GM19193 (cell line): Measurements from ENCODE around the gene OGFOD1.

Source experiments
- POLR2A ChIP-seq: IDR thresholded peaks from 4 replicates; pipeline ENCODE4 v1.6.1; 2011; ENCODE audit not compliant: insufficient read depth, insufficient read length; ENCODE audit errors: extremely low read depth

OGFOD1 gene

DNA sequence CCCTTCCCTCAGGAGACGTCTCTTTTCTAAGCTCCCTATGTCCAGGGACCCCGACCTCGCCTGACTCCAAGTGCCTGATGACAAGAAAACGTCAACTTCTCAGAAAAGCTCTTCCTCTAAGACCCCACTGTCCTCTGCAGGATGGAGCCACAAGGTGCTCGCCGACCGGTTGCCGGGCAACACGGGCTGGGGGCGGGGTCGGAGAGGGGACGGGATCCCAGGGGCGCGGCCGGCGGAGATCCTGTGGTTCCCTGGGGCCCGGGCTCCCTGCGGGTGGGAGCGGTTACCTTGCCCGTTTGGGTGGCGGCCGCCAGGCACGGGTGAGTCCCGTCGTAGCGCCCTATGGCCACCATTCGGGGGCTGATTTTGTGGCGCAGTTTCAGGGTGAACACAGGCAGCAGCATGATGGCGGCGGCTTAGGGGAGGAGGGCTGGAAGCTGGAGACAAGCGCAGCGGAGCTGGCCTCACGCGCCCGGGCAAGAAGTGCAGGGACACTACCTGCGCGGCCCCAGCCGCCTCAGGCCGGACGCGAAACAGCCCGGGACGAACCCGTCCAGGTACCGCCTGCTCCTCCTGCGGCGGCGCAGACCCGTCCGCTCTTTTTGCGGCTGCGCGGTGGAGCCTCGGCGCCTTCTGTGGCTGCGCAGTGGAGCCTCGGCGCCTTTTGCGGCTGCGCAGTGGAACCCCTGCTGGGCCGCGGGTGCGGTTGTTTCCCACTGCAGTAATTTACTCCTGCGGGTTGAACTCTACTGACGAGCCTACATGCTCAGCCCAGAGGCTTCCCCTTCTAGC lies 68.3 kb downstream of the OGFOD1 start, which contains the start of gene BBS2:
Gene BBS2 (minus strand): TSS at position 566 of the 792 bp plus-strand sequence. CDS start 162 bp downstream, at position 404.
- peak; percentile 80 for TF ChIP-seq POLR2A

- no peak for TF ChIP-seq POLR2A
Measured at GRCh38 chr16:56520251-56520577, 68.9 kb downstream of the OGFOD1 start.

DNA sequence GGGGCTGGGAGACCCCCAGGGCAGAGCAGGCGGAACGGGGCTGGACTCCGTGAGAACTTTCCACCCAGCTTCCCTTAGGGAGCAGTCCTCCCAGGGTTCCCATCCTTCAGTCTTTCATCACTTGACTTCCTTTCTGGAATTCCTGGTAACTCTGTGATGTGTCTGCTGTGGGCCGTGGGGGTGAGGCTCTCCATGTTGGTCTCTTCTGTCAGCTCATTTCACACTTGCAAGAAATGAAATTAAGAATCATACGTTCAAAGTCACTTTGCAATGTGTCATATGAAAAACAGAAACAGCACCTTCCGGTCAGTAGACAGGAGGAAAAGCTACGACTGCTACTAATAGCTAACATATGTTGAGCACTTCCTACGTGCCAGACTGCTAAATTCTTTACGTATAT lies 73.9 kb downstream of the OGFOD1 start:
- TF ChIP-seq POLR2A: no peak
